CD4-positive, alpha-beta T cell treated with Interleukin-21 for 1 hour (primary cell): ENCODE measurements around the gene VEPH1.

Experiments used
- DNase-seq: peaks from one replicate; pipeline ENCODE4 v3.0.0-alpha.2; 2020

VEPH1 gene

DNA sequence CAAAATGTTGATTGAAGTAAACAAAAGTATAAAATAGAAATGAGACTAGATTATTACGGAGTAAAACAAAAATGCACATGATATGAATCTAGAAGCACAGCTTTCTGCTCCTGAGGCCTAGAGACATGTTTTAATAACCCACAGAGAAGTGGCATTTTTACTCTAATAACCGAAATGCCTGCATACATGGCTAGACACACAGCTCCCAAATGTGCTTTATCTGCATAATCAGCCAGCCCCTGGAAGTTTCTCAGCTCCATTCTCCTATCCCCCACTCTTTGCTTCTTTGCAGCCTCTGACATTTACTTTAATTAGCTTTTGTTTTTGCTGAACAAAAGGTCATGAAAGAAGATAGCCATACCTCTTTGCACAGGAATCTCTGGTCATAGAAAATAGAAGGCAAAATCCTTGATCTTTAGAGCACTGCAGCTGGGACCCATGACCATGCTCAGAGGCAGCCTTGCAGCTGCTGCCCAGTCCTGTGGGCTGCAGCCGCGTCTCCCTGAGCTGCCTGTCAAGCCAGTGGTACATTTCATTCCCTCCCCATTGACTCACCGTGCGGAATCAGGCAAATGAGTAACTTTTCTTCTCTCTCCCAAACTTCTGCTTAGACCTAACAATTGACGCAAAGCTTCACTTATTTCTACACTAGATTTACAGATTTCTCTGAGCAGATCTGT lies at the start of gene VEPH1:
Gene VEPH1, minus strand, starts transcription at position 501 of the 680 bp plus-strand sequence. CDS start 8,067 bp downstream, outside the sequence.
- DNase-seq = no peak

DNA sequence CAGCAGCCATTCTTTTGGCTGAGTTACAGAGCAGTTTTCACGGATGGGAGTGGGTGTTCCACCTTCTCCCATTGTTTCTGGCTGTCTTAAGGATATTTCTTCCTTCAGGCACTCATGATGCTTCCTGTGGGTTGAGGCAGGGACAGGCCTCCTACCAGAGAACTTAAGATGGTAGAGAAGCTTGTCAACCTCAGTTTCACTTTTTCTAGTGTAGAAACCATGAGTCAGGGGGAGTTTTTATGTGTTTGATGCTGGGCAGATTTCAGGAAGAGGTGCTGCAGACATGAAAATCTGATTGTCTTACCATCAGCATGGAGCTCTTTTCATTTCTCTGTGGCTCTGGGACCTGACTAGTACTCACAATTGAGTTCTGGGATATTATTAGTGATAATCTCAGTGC lies 48.7 kb upstream of the VEPH1 start:
- no peak for DNase-seq

- no peak for DNase-seq
Measured at GRCh38 chr3:157549498-157549897, 46.3 kb upstream of the VEPH1 start.

DNA sequence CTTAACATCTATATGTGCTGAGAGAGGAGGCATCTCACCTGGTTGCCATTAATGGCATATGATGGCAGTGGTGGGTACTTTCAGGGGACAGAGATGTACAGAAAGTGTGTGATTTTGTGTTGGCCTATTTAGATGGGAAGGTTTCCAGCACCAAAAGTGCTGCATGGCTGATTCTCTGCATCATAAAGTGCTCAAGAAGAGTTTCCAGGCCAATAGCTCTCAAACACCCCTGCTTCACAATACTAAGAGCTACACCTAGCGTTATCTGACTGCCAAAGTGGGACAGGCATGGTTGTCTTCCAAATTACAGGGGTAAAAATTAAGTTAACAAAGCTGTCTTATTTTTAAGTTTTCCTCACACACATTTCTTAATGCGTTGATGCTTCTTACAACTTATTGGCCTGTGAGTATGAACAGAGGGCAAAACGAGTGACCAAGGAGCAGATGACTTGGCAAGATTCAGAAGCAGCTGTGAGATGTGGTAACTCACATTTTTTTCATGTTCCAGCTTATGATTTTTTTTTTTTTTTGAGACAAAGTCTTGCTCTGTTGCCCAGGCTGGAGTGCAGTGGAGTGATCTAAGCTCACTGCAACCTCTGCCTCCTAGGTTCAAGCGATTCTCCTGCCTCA lies 41.4 kb upstream of the VEPH1 start:
- DNase-seq = no peak

DNA sequence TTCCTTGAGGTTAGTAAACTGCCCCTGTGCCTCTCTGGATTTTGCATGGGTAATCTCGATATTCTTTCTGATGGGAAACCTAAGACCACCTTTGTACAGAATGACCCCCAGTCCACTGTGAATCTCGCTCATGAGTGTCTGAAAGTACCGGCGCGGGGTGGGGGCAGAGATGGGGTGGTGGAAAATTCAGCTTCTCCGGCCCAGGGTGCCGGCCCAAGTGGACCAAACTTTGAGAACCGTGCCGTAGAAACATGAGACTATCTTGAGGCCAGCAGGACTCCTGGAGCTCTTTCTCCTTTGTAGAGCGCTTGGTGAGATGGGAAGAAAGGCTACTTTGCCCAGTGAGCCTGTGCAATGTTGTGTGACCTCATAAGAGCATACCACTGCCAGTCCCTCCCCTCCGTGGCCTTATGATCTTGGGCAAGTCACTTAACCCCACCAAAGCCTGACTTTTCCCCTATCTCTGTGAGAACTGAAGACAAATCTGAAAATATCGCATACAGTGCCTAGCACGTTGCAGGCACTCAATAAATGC lies 40.4 kb upstream of the VEPH1 start:
- no peak for DNase-seq

GRCh38 chr3:157542711-157543500 lies 39.7 kb upstream of the VEPH1 start:
- DNase-seq = no peak

GRCh38 chr3:157541506-157542236 lies 38.5 kb upstream of the VEPH1 start:
- no peak for DNase-seq

GRCh38 chr3:157540656-157541055 lies 37.4 kb upstream of the VEPH1 start:
- DNase-seq = no peak

- no peak for DNase-seq
Measured at GRCh38 chr3:157535667-157536066, 32.5 kb upstream of the VEPH1 start.

DNA sequence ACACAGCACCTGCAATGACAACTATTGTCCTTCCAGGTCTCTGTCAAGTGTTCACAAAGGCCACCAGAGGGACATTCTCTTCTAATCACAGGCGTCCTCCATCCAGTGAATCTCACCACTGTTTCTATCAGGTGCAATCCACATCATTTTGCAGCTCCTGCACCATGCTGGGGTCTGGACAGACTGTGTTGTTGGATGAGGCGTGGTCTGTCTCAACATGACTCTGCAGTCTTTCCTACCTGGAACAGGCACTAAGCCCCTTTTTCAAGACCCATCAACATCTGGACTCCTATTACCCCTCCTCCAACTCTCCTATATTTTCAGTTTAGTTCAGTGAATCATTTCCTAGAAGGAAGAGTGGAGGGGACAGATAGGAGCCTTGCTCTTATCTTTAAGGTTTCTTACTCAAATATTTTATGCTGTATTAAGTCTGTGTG lies 31.5 kb upstream of the VEPH1 start:
- DNase-seq = no peak

DNA sequence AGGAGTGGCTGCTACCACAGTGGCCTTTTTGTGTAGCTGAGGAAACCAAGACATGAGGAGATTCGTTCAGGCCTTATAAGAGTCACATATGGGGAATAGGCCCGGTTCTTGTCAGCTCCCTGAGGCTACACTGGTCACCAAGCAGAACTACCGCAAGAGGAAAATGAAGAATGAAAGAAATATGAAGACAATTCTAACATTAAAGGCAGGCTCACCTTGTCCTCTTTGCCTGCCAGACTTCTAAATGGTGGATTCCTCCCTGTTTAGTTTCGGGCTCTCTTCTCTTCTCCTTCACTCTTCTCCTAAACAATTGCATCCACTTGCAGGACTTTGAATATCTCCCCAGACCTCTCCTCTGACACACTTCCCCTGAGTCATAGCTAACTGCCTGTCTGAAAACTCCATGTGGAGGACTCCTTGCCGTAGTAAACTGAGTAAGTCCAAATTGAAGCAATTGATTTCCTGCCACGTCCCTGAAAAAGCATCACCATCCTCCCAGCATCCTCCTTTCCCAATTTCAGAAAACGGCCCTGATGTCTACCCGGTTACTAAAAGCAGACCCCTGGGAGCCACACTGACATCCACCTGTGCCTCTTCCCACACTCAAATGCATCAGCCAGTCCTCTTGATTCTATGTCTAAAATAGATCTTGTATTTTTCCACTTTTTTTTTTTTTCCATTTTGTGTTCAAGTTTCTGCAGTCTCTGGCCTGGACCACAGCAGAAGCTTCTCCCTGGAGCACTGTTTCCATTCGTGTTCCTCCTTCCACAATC lies 30.3 kb upstream of the VEPH1 start:
- DNase-seq = no peak

GRCh38 chr3:157532529-157533297 lies 29.5 kb upstream of the VEPH1 start:
- DNase-seq = peak; percentile 20

DNA sequence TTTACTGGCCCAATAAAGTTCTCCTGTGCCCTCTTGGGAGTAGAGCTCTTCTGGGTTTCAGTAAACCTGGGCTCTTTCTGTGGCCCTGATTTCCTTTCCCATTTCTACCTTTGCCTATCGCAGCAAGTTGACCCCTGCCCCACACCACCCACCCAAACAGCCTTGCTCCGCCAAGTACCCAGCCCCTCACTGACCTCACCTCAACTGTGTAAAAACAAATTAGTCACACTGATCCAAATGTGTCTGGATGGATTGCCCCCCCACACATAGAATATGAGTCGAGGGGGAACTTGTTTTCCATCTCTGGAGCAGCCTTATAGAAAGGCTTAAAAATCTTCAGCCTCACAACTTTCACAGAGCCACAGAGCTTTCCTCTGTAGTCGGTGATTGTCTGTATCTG lies 28.6 kb upstream of the VEPH1 start:
- no peak for DNase-seq

GRCh38 chr3:157531301-157531660 lies 28.1 kb upstream of the VEPH1 start:
- no peak for DNase-seq

GRCh38 chr3:157530637-157531300 lies 27.6 kb upstream of the VEPH1 start:
- no peak for DNase-seq

- no peak for DNase-seq
Measured at GRCh38 chr3:157529751-157530150, 26.5 kb upstream of the VEPH1 start.

DNA sequence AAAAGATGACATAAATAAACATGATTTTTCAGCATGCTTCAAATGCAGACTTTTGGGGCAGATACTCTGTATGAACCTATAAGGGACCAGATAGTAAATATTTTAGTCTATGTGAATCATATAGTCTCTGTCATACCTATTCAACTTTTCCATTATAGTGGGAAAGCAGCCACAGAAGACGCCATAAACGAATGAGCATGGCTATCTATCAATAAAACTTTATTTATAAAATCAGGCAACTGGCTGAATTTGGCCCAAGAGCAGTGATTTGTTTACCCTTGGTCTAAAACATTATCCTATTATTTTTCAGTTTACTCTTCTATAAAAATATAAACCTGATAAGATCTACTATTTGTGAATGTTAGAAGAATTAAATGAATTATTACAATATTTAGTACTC lies 25.9 kb upstream of the VEPH1 start:
- no peak for DNase-seq

GRCh38 chr3:157527131-157527881 lies 24.1 kb upstream of the VEPH1 start:
- no peak for DNase-seq

DNA sequence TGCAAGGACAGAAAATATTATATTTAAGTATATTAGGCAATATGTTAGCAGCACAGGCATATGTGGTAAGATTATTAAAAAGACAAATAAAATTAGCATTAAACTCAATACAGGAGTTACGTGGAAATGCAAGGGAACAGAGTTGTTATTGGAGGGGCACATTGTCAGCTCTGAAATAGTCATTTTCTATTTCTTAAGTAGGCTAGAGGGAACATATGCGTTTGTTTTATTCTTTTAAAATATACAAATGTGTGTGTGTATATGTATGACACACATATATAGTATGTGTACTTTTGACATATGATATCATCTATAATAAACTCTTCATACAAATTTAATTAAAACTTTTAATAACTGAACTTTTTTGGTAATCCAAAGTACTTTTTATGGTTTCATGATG lies 22.8 kb upstream of the VEPH1 start:
- DNase-seq = no peak

GRCh38 chr3:157523814-157524213 lies 20.6 kb upstream of the VEPH1 start:
- DNase-seq = no peak
